Measurements from ENCODE around the gene INKA1. TPM values are rescaled to one million over a fixed set of nuclear protein-coding genes. Genes with fewer than 3 reads are reported as not detected.
"Not testable (repeated sequence)": the region's sequence is repeated elsewhere in the genome, so short reads cannot be mapped to it uniquely, and the experiment has no call there.

INKA1 gene
- total and polyA plus RNA-seq, 9 donors, result 8.2 to 17.6 (median 11.6) TPM

DNA sequence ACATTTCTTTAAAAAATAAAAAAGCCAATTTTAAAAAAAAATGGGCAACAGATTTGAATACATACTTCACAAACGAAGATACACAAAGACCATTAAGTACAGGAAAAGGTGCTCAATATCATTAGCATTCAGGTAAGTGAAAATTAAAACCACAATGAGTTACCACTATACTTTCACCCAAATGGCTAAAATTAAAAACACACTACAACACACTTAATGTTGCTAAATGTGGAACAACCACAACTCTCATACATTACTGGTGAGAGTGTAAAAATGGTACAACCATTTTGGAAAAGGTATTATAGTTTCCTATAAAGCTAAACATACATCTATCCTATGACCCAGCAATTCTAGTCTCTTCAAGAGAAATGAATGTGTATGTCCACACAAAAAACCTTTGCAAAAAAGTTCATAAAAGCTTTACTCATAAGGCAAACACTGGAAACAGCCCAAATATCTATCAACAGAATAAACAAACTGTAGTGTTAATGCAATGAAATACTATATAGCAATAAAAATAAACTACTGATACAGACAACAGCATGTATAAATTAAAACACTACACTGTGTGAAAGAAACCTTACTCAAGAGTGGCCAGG is 31.6 kb upstream of the INKA1 start:
- no peak overlapping the region for H3K27ac ChIP-seq (ENCODE audit: low read length)
- H3K4me1 ChIP-seq (ENCODE audit: control insufficient read depth, insufficient read depth, low read length), result no peaks in the 10 kb centered on the region
- WGBS (ENCODE audit: insufficient coverage), result no CpG with 5 or more reads among the region's 1 CpG
- no peak overlapping the region for H3K4me3 ChIP-seq (ENCODE audit: low read length)
- H3K36me3 ChIP-seq (ENCODE audit: control insufficient read depth, insufficient read depth, low read length), result peaks cover 7% of the 10 kb centered on the region
- DNase-seq, result no peak
- H3K9me3 ChIP-seq (replicated peaks; ENCODE audit: control insufficient read depth, low read depth, low read length), result no peaks in the 10 kb centered on the region
- no peaks in the 10 kb centered on the region for H3K27me3 ChIP-seq (ENCODE audit: control insufficient read depth, insufficient read depth, low read length)

DNA sequence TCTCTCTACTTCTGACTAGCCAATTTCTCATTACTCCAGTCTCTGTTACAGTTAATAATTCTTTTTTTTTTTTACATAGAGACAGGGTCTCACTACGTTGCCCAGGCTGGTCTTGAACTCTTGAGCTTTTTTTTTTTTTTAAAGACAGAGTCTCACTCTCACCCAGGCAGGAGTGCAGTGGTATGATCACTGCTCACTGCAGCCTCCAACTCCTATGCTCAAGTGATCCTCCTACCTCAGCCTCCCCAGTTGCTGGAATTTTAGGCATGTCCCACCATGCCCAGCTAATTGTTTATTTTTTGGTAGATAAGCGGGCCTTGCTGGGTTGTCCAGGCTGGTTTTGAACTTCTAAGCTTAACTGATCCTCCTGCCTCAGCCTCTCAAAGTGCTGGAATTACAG is 30.4 kb upstream of the INKA1 start:
- no peak for DNase-seq
- Histone ChIP-seq H3K4me3 (ENCODE audit: low read length) (no peak overlapping the region), H3K9me3 (replicated peaks; ENCODE audit: control insufficient read depth, low read depth, low read length) (no peaks in the 10 kb centered on the region), H3K27me3 (ENCODE audit: control insufficient read depth, insufficient read depth, low read length) (no peaks in the 10 kb centered on the region), H3K27ac (ENCODE audit: low read length) (no peak overlapping the region), H3K36me3 (ENCODE audit: control insufficient read depth, insufficient read depth, low read length) (peaks cover 7% of the 10 kb centered on the region), H3K4me1 (ENCODE audit: control insufficient read depth, insufficient read depth, low read length) (no peaks in the 10 kb centered on the region)
- WGBS (ENCODE audit: insufficient coverage), result no CpG with 5 or more reads among the region's 2 CpGs

DNA sequence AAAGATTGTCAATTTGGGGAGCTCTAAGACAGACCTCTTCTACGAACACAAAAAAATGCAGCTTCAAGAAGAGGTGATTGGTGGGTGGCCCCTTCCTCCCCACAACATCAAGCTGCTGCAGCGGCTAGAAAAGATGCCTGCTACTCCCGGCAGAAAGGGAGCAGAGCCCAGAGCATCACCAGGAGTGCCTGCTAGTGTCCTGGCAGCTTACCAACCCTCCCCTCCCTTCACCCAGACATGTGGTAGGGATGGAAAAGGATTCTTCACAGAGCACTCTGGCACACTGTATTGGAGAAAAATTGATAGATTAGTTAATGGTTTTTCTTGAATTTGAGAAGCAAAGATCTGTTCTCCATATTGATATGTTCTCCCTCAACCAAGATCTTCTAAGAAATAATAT is 27.5 kb upstream of the INKA1 start:
- Histone ChIP-seq H3K4me1 (ENCODE audit: control insufficient read depth, insufficient read depth, low read length) (no peaks in the 10 kb centered on the region), H3K9me3 (replicated peaks; ENCODE audit: control insufficient read depth, low read depth, low read length) (no peaks in the 10 kb centered on the region), H3K4me3 (ENCODE audit: low read length) (no peak overlapping the region), H3K36me3 (ENCODE audit: control insufficient read depth, insufficient read depth, low read length) (peaks cover 3% of the 10 kb centered on the region), H3K27ac (ENCODE audit: low read length) (no peak overlapping the region), H3K27me3 (ENCODE audit: control insufficient read depth, insufficient read depth, low read length) (no peaks in the 10 kb centered on the region)
- DNase-seq, result no peak
- no CpG with 5 or more reads among the region's 3 CpGs for WGBS (ENCODE audit: insufficient coverage)

DNA sequence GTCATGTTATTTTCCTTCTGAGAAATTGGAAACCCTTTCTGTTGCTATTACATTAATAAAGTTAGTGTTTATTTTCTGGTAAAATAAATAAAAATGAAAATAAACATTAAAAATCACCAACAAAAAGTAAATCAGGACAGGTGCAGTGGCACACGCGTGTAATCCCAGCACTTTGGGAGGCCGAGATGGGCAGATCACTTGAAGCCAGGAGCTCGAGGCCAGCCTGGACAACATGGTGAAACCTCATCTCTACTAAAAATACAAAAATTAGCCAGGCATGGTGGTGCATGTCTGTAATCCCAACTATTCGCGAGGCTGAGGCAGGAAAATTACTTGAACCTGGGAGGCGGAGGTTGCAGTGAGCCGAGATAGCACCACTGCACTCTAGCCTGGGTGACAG is 27.0 kb upstream of the INKA1 start:
- not testable (repeated sequence) for H3K4me1 ChIP-seq (ENCODE audit: control insufficient read depth, insufficient read depth, low read length); DNase-seq; H3K4me3 ChIP-seq (ENCODE audit: low read length); H3K27me3 ChIP-seq (ENCODE audit: control insufficient read depth, insufficient read depth, low read length); H3K9me3 ChIP-seq (replicated peaks; ENCODE audit: control insufficient read depth, low read depth, low read length); H3K36me3 ChIP-seq (ENCODE audit: control insufficient read depth, insufficient read depth, low read length); H3K27ac ChIP-seq (ENCODE audit: low read length)
- 83% methylated on average over 7 of the region's 8 CpGs for WGBS (ENCODE audit: insufficient coverage)

DNA sequence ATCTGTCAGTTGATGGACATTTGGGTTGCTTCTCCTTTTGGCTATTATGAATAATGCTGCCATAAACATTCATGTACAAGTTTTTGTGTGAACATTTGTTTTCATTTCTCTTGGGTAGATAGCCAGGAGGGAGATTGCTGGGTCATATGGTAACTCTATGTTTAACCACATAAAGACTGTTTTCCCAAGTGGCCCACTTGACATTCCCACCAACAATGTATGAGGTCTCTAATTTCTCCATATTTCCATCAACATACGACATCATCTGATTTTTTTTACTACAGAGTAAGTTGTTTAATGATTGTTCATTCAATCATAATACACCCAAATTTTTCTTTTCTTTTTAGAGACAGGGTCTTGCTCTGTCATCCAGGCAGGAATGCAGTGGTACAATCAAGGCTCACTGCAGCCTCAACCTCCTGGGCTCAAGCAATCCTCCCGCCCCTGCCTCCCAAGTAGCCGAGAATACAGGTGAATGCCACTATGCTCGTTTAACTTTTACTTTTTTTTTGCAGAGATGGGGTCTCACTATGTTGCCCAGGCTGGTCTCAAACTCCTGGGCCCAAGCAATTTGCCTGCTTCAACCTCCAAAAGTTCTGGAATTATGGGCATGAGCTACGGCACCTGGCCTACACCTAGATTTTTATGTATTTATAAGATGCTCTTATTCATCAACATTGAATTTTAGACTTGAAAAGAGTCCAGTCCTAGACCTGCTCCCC is 23.5 kb upstream of the INKA1 start:
- no peak for DNase-seq
- no peak overlapping the region for H3K27ac ChIP-seq (ENCODE audit: low read length)
- H3K36me3 ChIP-seq (ENCODE audit: control insufficient read depth, insufficient read depth, low read length), result peaks cover 19% of the 10 kb centered on the region
- peaks cover 3% of the 10 kb centered on the region for H3K4me1 ChIP-seq (ENCODE audit: control insufficient read depth, insufficient read depth, low read length)
- WGBS (ENCODE audit: insufficient coverage), result 92% methylated on average over 3 of the region's 5 CpGs
- H3K27me3 ChIP-seq (ENCODE audit: control insufficient read depth, insufficient read depth, low read length), result no peaks in the 10 kb centered on the region
- no peaks in the 10 kb centered on the region for H3K9me3 ChIP-seq (replicated peaks; ENCODE audit: control insufficient read depth, low read depth, low read length)
- H3K4me3 ChIP-seq (ENCODE audit: low read length), result no peak overlapping the region

DNA sequence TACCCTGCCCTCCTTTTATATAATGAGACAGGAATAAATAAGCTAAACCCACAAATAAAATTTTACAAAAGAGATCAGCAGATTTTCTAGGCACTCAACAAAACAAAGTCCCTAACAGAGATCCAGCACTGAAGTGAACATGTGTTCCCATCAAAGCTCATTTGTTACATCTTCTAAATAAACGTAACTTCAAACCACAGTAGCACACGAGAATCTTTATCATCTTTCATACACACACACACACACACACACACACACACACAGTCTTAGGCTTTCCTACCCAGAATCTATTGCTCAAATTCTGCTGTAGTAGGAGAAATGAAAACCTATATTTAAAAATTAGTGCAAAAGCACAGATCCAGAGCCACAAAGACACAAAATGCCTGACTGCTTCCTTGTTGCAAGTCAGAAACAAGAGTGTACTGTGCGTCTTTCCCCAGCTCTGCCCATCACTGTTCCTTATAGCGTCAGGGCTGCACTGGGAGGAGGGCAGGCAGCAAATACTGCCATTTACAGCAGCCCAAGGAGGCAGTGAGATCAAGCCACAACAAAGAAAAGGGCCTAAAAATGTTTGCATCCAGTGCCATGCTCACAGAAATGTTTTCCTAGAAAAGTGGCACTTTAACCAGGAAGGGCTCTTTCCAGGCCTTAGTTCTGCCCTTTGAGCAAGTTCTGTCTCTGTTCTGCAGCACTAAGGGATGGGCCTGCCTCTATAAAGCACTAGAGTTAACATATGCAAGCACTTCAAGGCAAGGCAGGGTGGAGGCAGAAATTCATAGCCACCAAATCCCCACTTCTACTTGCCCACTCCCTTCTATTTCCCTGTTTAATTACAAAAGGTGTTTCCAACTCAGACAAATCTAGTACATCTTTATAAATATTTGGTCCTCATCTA is 22.7 kb upstream of the INKA1 start:
- DNase-seq, result no peak
- peaks cover 21% of the 10 kb centered on the region for H3K36me3 ChIP-seq (ENCODE audit: control insufficient read depth, insufficient read depth, low read length)
- H3K4me1 ChIP-seq (ENCODE audit: control insufficient read depth, insufficient read depth, low read length), result peaks cover 8% of the 10 kb centered on the region
- H3K27ac ChIP-seq (ENCODE audit: low read length), result no peak overlapping the region
- H3K4me3 ChIP-seq (ENCODE audit: low read length), result no peak overlapping the region
- H3K27me3 ChIP-seq (ENCODE audit: control insufficient read depth, insufficient read depth, low read length), result no peaks in the 10 kb centered on the region
- 95% methylated on average over 2 of the region's 4 CpGs for WGBS (ENCODE audit: insufficient coverage)
- no peaks in the 10 kb centered on the region for H3K9me3 ChIP-seq (replicated peaks; ENCODE audit: control insufficient read depth, low read depth, low read length)

DNA sequence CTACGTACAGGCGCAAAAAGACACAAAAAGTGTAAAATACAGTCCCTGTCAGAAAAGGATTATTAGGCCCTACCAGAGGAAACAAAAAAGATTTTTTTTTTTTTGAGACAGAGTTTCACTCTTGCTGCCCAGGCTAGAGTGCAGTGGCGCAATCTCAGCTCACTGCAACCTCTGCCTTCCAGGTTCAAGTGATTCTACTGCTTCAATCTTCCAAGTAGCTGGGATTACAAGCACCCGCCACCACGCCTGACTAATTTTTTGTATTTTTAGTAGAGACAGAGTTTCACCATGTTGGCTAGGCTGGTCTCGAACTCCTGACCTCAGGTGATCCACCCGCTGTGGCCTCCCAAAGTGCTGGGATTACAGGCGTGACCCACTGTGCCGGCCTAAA is 22.1 kb upstream of the INKA1 start:
- not testable (repeated sequence) for H3K9me3 ChIP-seq (replicated peaks; ENCODE audit: control insufficient read depth, low read depth, low read length); DNase-seq; H3K4me1 ChIP-seq (ENCODE audit: control insufficient read depth, insufficient read depth, low read length); H3K27me3 ChIP-seq (ENCODE audit: control insufficient read depth, insufficient read depth, low read length); H3K27ac ChIP-seq (ENCODE audit: low read length); H3K4me3 ChIP-seq (ENCODE audit: low read length)
- peaks cover 21% of the 10 kb centered on the region for H3K36me3 ChIP-seq (ENCODE audit: control insufficient read depth, insufficient read depth, low read length)
- 100% methylated on average over 1 of the region's 9 CpGs for WGBS (ENCODE audit: insufficient coverage)

DNA sequence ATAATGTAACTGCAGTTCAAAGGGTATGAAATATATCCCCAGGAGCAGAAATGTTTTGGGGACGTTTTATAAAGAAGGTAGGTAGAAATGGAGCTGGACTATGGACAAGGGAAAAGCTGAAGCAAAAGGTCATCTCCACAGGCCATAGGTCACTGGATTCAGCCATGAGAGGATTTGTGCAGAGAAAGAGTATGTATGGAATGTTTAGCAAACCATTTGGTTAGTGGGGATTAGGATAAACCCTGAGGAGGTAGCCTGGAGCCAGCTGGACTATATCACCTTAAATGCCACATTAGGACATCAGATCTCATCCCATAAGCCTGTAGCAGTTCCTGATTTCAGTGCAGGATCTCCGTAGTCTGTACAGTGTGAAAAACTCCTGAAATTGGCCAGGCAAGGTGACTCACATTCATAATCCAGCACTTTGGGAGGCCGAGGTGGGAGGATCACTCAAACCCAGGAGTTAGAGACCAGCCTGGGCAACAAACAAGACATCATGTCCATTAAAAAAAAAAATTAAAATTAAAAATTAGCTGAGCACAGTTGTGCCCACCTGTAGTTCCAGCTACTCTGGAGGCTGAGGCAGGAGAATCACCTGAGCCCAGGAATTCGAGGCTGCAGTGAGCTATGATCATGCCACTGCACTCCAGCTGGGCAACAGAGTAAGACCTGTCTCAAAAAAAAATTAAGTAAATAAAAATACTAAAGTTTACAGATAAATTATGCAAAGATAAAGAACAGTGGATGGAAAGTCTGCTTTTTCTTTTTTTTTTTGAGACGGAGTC is 21.5 kb upstream of the INKA1 start:
- H3K36me3 ChIP-seq (ENCODE audit: control insufficient read depth, insufficient read depth, low read length), result peaks cover 21% of the 10 kb centered on the region

DNA sequence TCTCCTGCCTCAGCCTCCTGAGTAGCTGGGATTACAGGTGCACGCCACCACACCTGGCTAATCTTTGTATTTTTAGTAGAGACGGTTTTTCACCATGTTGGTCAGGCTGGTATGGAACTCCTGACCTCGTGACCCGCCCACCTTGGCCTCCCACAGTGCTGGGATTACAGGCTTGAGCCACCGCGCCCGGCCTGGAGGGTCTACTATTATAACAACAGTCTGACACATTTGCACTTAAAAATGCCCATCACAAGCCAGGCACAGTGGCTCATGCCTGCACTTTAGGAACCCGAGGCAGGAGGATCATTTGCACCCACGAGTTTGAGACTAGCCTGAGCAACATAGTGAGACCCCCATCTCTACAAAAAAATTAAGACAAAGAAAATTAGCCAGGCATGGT is 20.8 kb upstream of the INKA1 start:
- Histone ChIP-seq H3K36me3 (ENCODE audit: control insufficient read depth, insufficient read depth, low read length) (peaks cover 21% of the 10 kb centered on the region), H3K4me1 (ENCODE audit: control insufficient read depth, insufficient read depth, low read length) (peaks cover 15% of the 10 kb centered on the region)
- H3K27me3 ChIP-seq (ENCODE audit: control insufficient read depth, insufficient read depth, low read length); H3K27ac ChIP-seq (ENCODE audit: low read length); H3K9me3 ChIP-seq (replicated peaks; ENCODE audit: control insufficient read depth, low read depth, low read length); DNase-seq; H3K4me3 ChIP-seq (ENCODE audit: low read length): not testable (repeated sequence)
- 90% methylated on average over 6 of the region's 9 CpGs for WGBS (ENCODE audit: insufficient coverage)

More for the DNA sequence above, 21.5 kb upstream of the INKA1 start:
- Histone ChIP-seq H3K4me3 (ENCODE audit: low read length) (no peak overlapping the region), H3K4me1 (ENCODE audit: control insufficient read depth, insufficient read depth, low read length) (peaks cover 8% of the 10 kb centered on the region), H3K27me3 (ENCODE audit: control insufficient read depth, insufficient read depth, low read length) (no peaks in the 10 kb centered on the region), H3K9me3 (replicated peaks; ENCODE audit: control insufficient read depth, low read depth, low read length) (no peaks in the 10 kb centered on the region), H3K27ac (ENCODE audit: low read length) (no peak overlapping the region)
- DNase-seq, result no peak
- 75% methylated on average over 3 of the region's 5 CpGs for WGBS (ENCODE audit: insufficient coverage)

Data from muscle of leg (tissue), 11 donors.